Right lobe of liver (tissue), 4 donors: Measurements from ENCODE around the gene PCSK2.

Experiments
- POLR2A ChIP-seq: fragments of 450-650 bp; IDR thresholded peaks from one replicate; pipeline ENCODE4 v1.6.1; 2017; ENCODE audit warnings: antibody characterized with exemption, mild to moderate bottlenecking
- TF ChIP-seq, protein P1 (sequence below), 4 donors: fragments of 200-600 bp in 3 of 4; fragments of 450-650 bp in 1 of 4; IDR thresholded peaks; one replicate each; pipeline versions ENCODE4 v1.5.1 to v1.8.0; 2016 to 2022; ENCODE audit warnings: antibody characterized with exemption in 4 of 4, mild to moderate bottlenecking in 2 of 4
- donor health status: DM: no; HTN: no; CAD: no.
- donor health status: DM: no; HTN: no; CAD: no.
- donor health status: DM: no; HTN: yes; CAD: no.

DNA sequence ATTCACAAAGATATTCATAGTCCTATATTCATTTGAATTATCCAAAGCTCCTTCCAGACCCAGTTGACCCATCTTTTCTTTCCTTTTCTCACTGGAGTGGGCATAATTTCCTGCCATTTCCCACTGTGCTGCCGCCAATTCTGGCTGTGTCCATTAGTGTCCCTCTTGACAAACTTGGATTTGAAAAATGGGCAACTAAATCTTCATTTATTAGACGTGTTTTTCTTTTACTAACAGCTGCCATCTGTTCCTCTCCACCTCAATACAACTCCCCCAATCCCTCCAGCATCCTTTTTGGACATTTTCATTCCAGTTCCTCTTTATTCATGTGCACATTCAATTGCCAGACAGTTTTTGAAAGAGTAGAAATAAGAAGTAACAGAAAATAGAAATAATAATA lies 90.5 kb downstream of the PCSK2 start:
- TF ChIP-seq, protein P1, sequence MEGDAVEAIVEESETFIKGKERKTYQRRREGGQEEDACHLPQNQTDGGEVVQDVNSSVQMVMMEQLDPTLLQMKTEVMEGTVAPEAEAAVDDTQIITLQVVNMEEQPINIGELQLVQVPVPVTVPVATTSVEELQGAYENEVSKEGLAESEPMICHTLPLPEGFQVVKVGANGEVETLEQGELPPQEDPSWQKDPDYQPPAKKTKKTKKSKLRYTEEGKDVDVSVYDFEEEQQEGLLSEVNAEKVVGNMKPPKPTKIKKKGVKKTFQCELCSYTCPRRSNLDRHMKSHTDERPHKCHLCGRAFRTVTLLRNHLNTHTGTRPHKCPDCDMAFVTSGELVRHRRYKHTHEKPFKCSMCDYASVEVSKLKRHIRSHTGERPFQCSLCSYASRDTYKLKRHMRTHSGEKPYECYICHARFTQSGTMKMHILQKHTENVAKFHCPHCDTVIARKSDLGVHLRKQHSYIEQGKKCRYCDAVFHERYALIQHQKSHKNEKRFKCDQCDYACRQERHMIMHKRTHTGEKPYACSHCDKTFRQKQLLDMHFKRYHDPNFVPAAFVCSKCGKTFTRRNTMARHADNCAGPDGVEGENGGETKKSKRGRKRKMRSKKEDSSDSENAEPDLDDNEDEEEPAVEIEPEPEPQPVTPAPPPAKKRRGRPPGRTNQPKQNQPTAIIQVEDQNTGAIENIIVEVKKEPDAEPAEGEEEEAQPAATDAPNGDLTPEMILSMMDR (IDR thresholded peaks at IDR 0.05): no peak
- no peak for TF ChIP-seq POLR2A
